HepG2 (cell line): Measurements from ENCODE around the gene PXT1. TPM values are rescaled to one million over a fixed set of nuclear protein-coding genes. Genes with fewer than 3 reads are reported as not detected.

Source experiments
- ARNTL ChIP-seq: sonication (generic); formaldehyde crosslinking; IDR thresholded peaks from 2 replicates; pipeline ENCODE4 v1.4.0; 2020; ENCODE audit warnings: mild to moderate bottlenecking, missing genetic modification reagents
- ATF6 ChIP-seq: sonication (generic); formaldehyde crosslinking; conservative IDR thresholded peaks from 2 replicates; pipeline ENCODE4 v1.4.0; 2020; ENCODE audit warnings: missing genetic modification reagents
- ATF7 ChIP-seq, 2 experiments: fragments of 450-650 bp in 1 of 2; sonication (generic) in 1 of 2; formaldehyde crosslinking in 1 of 2; IDR thresholded peaks; 2 replicates each; pipeline versions ENCODE4 v1.4.0 to v1.6.1; 2016 to 2020; ENCODE audit warnings: antibody characterized with exemption in 1 of 2, mild to moderate bottlenecking in 1 of 2, missing genetic modification reagents in 1 of 2
- CCDC6 ChIP-seq: sonication (generic); formaldehyde crosslinking; IDR thresholded peaks from 2 replicates; pipeline ENCODE4 v1.8.1; 2022; ENCODE audit warnings: mild to moderate bottlenecking, missing genetic modification reagents, moderate library complexity
- DNMT1 ChIP-seq: sonication (generic); formaldehyde crosslinking; IDR thresholded peaks from 2 replicates; pipeline ENCODE4 v1.5.1; 2020; ENCODE audit warnings: mild to moderate bottlenecking, missing genetic modification reagents
- DR1 ChIP-seq: sonication (generic); formaldehyde crosslinking; IDR thresholded peaks from 2 replicates; pipeline ENCODE4 v1.8.0; 2021; ENCODE audit warnings: mild to moderate bottlenecking, missing genetic modification reagents, inconsistent platforms
- FOSL2 ChIP-seq: sonication (generic); formaldehyde crosslinking; IDR thresholded peaks from 2 replicates; pipeline ENCODE4 v1.4.0; 2020; ENCODE audit warnings: missing genetic modification reagents
- KAT8 ChIP-seq: IDR thresholded peaks from 2 replicates; pipeline ENCODE4 v1.6.1; 2016; ENCODE audit warnings: missing genetic modification reagents, missing compliant biosample characterization
- PLSCR1 ChIP-seq: sonication (generic); formaldehyde crosslinking; IDR thresholded peaks from 2 replicates; pipeline ENCODE4 v1.5.0; 2020; ENCODE audit warnings: missing genetic modification reagents, mild to moderate bottlenecking, borderline replicate concordance
- PRMT3 ChIP-seq: sonication (generic); formaldehyde crosslinking; IDR thresholded peaks from 2 replicates; pipeline ENCODE4 v1.8.1; 2022; ENCODE audit warnings: low read depth, mild to moderate bottlenecking, moderate library complexity, missing genetic modification reagents, borderline replicate concordance
- SNRNP70 ChIP-seq: fragments of 200-400 bp; formaldehyde crosslinking; IDR thresholded peaks from 2 replicates; pipeline ENCODE4 v1.6.1; 2017; ENCODE audit warnings: mild to moderate bottlenecking, low read depth, low read length, moderate library complexity
- SOX6 ChIP-seq, 2 experiments: fragments of 450-650 bp in 1 of 2; sonication (generic) in 1 of 2; formaldehyde crosslinking in 1 of 2; IDR thresholded peaks; 2 replicates each; pipeline versions ENCODE4 v1.4.0 to v1.6.1; 2017 to 2020; ENCODE audit warnings: antibody characterized with exemption in 1 of 2, mild to moderate bottlenecking in 1 of 2, missing genetic modification reagents in 1 of 2
- SRSF1 ChIP-seq: fragments of 200-400 bp; formaldehyde crosslinking; optimal IDR thresholded peaks from 2 replicates; pipeline ENCODE3; 2017; ENCODE audit warnings: mild to moderate bottlenecking, low read depth, low read length, moderate library complexity
- SRSF9 ChIP-seq: fragments of 200-400 bp; formaldehyde crosslinking; IDR thresholded peaks from 2 replicates; pipeline ENCODE4 v1.6.1; 2018; ENCODE audit warnings: borderline replicate concordance, mild to moderate bottlenecking, low read depth, low read length; ENCODE audit not compliant: insufficient read depth, poor library complexity, severe bottlenecking
- SUZ12 ChIP-seq: fragments of 150-350 bp; IDR thresholded peaks from 2 replicates; pipeline ENCODE4 v1.6.1; 2014; ENCODE audit warnings: low read depth, low read length
- ZBTB3 ChIP-seq: sonication (generic); formaldehyde crosslinking; IDR thresholded peaks from 2 replicates; pipeline ENCODE4 v1.4.0; 2020; ENCODE audit warnings: low read depth, mild to moderate bottlenecking, moderate library complexity, missing genetic modification reagents, borderline replicate concordance
- ZBTB43 ChIP-seq: sonication (generic); formaldehyde crosslinking; conservative IDR thresholded peaks from 2 replicates; pipeline ENCODE4 v1.4.0; 2020; ENCODE audit warnings: missing genetic modification reagents
- ZFP82 ChIP-seq: sonication (generic); formaldehyde crosslinking; IDR thresholded peaks from 2 replicates; pipeline ENCODE4 v1.5.1; 2020; ENCODE audit warnings: mild to moderate bottlenecking, missing genetic modification reagents, borderline replicate concordance
- ZNF10 ChIP-seq: sonication (generic); formaldehyde crosslinking; IDR thresholded peaks from 2 replicates; pipeline ENCODE4 v1.4.0; 2020; ENCODE audit warnings: mild to moderate bottlenecking, low read depth, missing genetic modification reagents, borderline replicate concordance
- ZNF24 ChIP-seq: fragments of 450-650 bp; IDR thresholded peaks from 2 replicates; pipeline ENCODE4 v1.6.1; 2017; ENCODE audit warnings: antibody characterized with exemption, mild to moderate bottlenecking
- ZNF260 ChIP-seq: sonication (generic); formaldehyde crosslinking; IDR thresholded peaks from 2 replicates; pipeline ENCODE4 v1.4.0; 2020; ENCODE audit warnings: missing genetic modification reagents, low read depth, mild to moderate bottlenecking, borderline replicate concordance
- ZNF44 ChIP-seq: sonication (generic); formaldehyde crosslinking; IDR thresholded peaks from 2 replicates; pipeline ENCODE4 v1.5.1; 2020; ENCODE audit warnings: mild to moderate bottlenecking, missing genetic modification reagents
- ZNF546 ChIP-seq: sonication (generic); formaldehyde crosslinking; conservative IDR thresholded peaks from 2 replicates; pipeline ENCODE4 v1.8.1; 2023; ENCODE audit warnings: mild to moderate bottlenecking, missing genetic modification reagents
- ZNF766 ChIP-seq: sonication (generic); formaldehyde crosslinking; IDR thresholded peaks from 2 replicates; pipeline ENCODE4 v1.5.0; 2020; ENCODE audit warnings: missing genetic modification reagents, borderline replicate concordance
- ZNF775 ChIP-seq: sonication (generic); formaldehyde crosslinking; IDR thresholded peaks from 2 replicates; pipeline ENCODE4 v1.4.0; 2020; ENCODE audit warnings: missing genetic modification reagents, mild to moderate bottlenecking, moderate library complexity, borderline replicate concordance
- polyA plus RNA-seq, 8 experiments: library from polyadenylated mRNA; depleted of rRNA in 3 of 8; stranded (reverse) in 7 of 8; unstranded in 1 of 8; fragments of >200 nt; fragmentation: Illumina TruSeq in 4 of 8; extraction: Trizol in 4 of 8; gene quantifications; 2 replicates each; pipeline versions ENCODE4 v1.2.1 to v1.2.3, GENCODE V29; 2011 to 2016; ENCODE audit warnings: low read depth in 4 of 8, missing spikeins in 1 of 8, mixed read lengths in 1 of 8; ENCODE audit not compliant: insufficient read depth in 1 of 8
- total RNA-seq, 5 experiments: library from RNA; depleted of rRNA; stranded (reverse); fragments of >200 nt; fragmentation: Illumina TruSeq; extraction: Trizol; gene quantifications; 2 replicates each; pipeline ENCODE4 v1.2.3, GENCODE V29; 2016; ENCODE audit warnings: low read depth in 1 of 5

PXT1 gene
- total and polyA plus RNA-seq, 2 of the 13 experiments (the other 11 are each of a cell fraction or from before 2014, with no cell fraction given), result 0.04 TPM; not detected in 1

- TF ChIP-seq ATF7 (IDR thresholded peaks at IDR 0.05) (no peak), ATF7 (CRISPR knock-in tag; IDR thresholded peaks at IDR 0.05) (peak; percentile 54; the same call in 1 of the 2 replicates), ZNF546 (CRISPR knock-in tag) (no peak), ZBTB3 (no peak), ZNF10 (no peak), SUZ12 (no peak), SRSF1 (no peak), ZNF44 (CRISPR knock-in tag) (no peak), SRSF9 (no peak), ZNF24 (no peak), ZNF766 (CRISPR knock-in tag) (no peak), ZFP82 (no peak), DNMT1 (CRISPR knock-in tag) (no peak), CCDC6 (peak; percentile 51; the same call in 1 of the 2 replicates), ARNTL (CRISPR knock-in tag) (no peak), PLSCR1 (no peak), ATF6 (CRISPR knock-in tag) (no peak), ZNF775 (no peak), KAT8 (CRISPR knock-in tag) (peak; percentile 75), SOX6 (IDR thresholded peaks at IDR 0.05) (no peak), SOX6 (CRISPR knock-in tag; IDR thresholded peaks at IDR 0.05) (no peak), ZBTB43 (CRISPR knock-in tag) (no peak; the same call in 1 of the 2 replicates), DR1 (CRISPR knock-in tag) (no peak), ZNF260 (CRISPR knock-in tag) (no peak), FOSL2 (CRISPR knock-in tag) (no peak), PRMT3 (CRISPR knock-in tag) (no peak), SNRNP70 (no peak)
Measured at GRCh38 chr6:36340618-36341454, 101.8 kb downstream of the PXT1 start (continued).
